Activated CD8-positive, alpha-beta T cell treated with anti-CD3 and anti-CD28 coated beads for 36 hours (primary cell): ENCODE data around the gene CX3CL1. TPM values are rescaled to one million over a fixed set of nuclear protein-coding genes. Genes with fewer than 3 reads are reported as not detected.
"Not testable (repeated sequence)": the region's sequence is repeated elsewhere in the genome, so short reads cannot be mapped to it uniquely, and the experiment has no call there.

Experiments
- ATAC-seq: fragments of 200-7000 bp; cut with Tn5 transposase; one replicate; pipeline ENCODE4 v1.10.0; 2021; ENCODE audit warnings: mild to moderate bottlenecking, moderate library complexity
- CTCF ChIA-PET: fragments of 350-600 bp; sonication (Branson Sonifier 250); formaldehyde crosslinking; loops from one replicate; lab custom pipeline; 2021; ENCODE audit warnings: antibody characterized with exemption; lab: Charles Lee
- POLR2A ChIA-PET: fragments of 350-600 bp; sonication (Branson Sonifier 250); formaldehyde crosslinking; loops from one replicate; lab custom pipeline; 2021; ENCODE audit warnings: antibody characterized with exemption; lab: Charles Lee
- DNase-seq: peaks from one replicate; pipeline ENCODE4 v3.0.0-alpha.2; 2020
- H3K27ac Mint-ChIP-seq: one replicate; pipeline ENCODE4 v1.8.0; 2021; ENCODE audit warnings: mild to moderate bottlenecking, mixed read lengths
- H3K27me3 Mint-ChIP-seq: one replicate; pipeline ENCODE4 v1.8.0; 2021; ENCODE audit warnings: mixed read lengths
- H3K36me3 Mint-ChIP-seq: one replicate; pipeline ENCODE4 v1.8.0; 2021; ENCODE audit warnings: low read depth, mixed read lengths
- H3K4me1 Mint-ChIP-seq: one replicate; pipeline ENCODE4 v1.8.0; 2021; ENCODE audit warnings: low read depth, mixed read lengths
- H3K4me3 Mint-ChIP-seq: one replicate; pipeline ENCODE4 v1.8.0; 2021; ENCODE audit warnings: mild to moderate bottlenecking, moderate library complexity, mixed read lengths
- H3K9me3 Mint-ChIP-seq: one replicate; pipeline ENCODE4 v1.8.0; 2021; ENCODE audit warnings: mixed read lengths
- intact Hi-C: fragments of 100-400 bp; cut with micrococcal nuclease; formaldehyde crosslinking; loops from one replicate; pipeline ENCODE4 v1.10.0; 2022
- total RNA-seq, 2 experiments: library from RNA; stranded (reverse); gene quantifications; one replicate each; pipeline ENCODE4 v1.2.3, GENCODE V29; 2021
- TF ChIP-seq, protein P1 (sequence below): fragments of 200-600 bp; IDR thresholded peaks from one replicate; pipeline ENCODE4 v1.8.0; 2022; ENCODE audit warnings: antibody characterized with exemption, mild to moderate bottlenecking

Gene CX3CL1
- total RNA-seq, 2 experiments from 2014 or later = 0.09 TPM; not detected in 1

DNA sequence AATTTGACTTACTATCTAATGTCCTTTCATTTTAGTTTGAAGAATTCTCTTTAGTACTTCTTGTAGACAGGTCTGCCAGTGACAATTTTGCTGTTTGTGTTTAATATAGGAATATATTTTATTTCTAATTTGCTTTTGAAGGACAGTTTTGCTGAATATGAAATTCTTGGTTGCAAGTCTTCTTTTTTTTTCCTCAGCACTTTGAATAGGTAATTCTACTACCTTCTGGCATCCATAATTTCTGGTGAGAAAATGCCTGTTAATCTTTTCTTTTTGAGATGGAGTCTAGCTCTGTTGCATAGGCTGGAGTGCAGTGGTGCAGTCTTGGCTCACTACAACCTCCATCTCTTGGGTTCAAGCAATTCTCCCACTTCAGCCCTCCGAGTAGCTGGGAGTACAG lies 38.9 kb upstream of the CX3CL1 start:
- H3K36me3 Mint-ChIP-seq = no peaks in the 10 kb centered on the region
- H3K4me1 Mint-ChIP-seq = peaks cover 2% of the 10 kb centered on the region
- TF ChIP-seq, protein P1, sequence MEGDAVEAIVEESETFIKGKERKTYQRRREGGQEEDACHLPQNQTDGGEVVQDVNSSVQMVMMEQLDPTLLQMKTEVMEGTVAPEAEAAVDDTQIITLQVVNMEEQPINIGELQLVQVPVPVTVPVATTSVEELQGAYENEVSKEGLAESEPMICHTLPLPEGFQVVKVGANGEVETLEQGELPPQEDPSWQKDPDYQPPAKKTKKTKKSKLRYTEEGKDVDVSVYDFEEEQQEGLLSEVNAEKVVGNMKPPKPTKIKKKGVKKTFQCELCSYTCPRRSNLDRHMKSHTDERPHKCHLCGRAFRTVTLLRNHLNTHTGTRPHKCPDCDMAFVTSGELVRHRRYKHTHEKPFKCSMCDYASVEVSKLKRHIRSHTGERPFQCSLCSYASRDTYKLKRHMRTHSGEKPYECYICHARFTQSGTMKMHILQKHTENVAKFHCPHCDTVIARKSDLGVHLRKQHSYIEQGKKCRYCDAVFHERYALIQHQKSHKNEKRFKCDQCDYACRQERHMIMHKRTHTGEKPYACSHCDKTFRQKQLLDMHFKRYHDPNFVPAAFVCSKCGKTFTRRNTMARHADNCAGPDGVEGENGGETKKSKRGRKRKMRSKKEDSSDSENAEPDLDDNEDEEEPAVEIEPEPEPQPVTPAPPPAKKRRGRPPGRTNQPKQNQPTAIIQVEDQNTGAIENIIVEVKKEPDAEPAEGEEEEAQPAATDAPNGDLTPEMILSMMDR = no peak
- CTCF ChIA-PET = no interaction called here
- no peak overlapping the region for H3K4me3 Mint-ChIP-seq
- POLR2A ChIA-PET = no interaction called here
- no peak overlapping the region for H3K27ac Mint-ChIP-seq
- H3K9me3 Mint-ChIP-seq = peaks cover 4% of the 10 kb centered on the region
- intact Hi-C loops = no loop called here
- DNase-seq (no peak), ATAC-seq (no peak)
- peaks cover 3% of the 10 kb centered on the region for H3K27me3 Mint-ChIP-seq

GRCh38 chr16:57335366-57335765 lies 36.9 kb upstream of the CX3CL1 start:
- no peak for ATAC-seq
- Mint-ChIP-seq H3K4me1 (peaks cover 11% of the 10 kb centered on the region), H3K9me3 (peaks cover 4% of the 10 kb centered on the region), H3K27ac (no peak overlapping the region), H3K27me3 (peaks cover 5% of the 10 kb centered on the region), H3K36me3 (no peaks in the 10 kb centered on the region), H3K4me3 (no peak overlapping the region)
- no peak for DNase-seq
- CTCF ChIA-PET = interaction anchor here (0.6 to 1.7 kb wide), 2 partner anchors 35 to 81 kb away, joined by 3 to 4 read pairs; no protein-coding TSS in a partner anchor
- intact Hi-C loops = no loop called here
- POLR2A ChIA-PET = no interaction called here
- TF ChIP-seq, protein P1 = no peak

GRCh38 chr16:57341062-57341440 lies 31.2 kb upstream of the CX3CL1 start:
- Mint-ChIP-seq H3K27me3 (peaks cover 17% of the 10 kb centered on the region), H3K4me1 (peaks cover 17% of the 10 kb centered on the region), H3K27ac (no peak overlapping the region), H3K36me3 (no peaks in the 10 kb centered on the region), H3K4me3 (no peak overlapping the region), H3K9me3 (no peaks in the 10 kb centered on the region)
- ChIA-PET CTCF (no interaction called here), POLR2A (no interaction called here)
- intact Hi-C loops = no loop called here
- ATAC-seq (no peak), DNase-seq (no peak)
- TF ChIP-seq, protein P1 = no peak

DNA sequence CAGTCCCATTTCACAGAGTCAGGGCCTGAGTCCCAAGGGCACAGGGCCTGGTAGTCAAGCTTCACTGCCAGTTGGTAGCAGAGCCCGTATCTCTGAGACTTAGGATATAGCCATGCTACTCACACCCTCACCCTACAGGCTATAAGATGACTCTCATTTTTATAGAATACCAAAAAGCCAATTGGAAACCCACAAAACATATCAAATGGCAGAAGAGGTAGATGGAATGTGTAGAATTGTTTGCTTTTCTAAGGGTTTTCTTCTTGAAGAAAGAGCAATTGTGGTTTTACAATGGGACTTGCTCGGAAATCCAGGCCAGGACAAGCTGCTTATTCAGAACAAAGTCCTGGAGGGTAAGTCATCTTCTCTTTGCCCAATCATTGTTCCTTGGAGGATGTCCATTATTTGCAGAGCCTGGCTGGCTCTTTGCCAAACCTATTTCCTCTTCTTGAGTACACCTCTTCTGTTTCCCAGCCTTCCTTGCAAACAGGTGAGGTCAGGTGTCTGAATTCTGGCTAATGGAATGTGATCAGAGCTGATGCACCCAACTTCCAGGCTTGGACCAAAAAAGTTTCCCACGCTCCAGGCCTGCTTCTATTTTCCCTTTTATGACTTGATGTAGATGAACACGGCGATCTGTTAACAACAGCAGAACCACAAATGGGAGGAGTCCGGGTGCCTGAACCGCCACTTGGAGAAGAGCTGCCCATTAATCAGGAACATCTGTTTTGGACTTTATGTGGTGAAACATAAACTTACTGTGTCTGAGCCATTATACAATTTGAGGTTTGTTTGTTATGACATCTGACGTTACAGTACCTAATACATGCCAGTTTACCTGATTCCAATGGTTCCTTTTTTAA lies 30.6 kb upstream of the CX3CL1 start:
- POLR2A ChIA-PET = interaction anchor here (1.0 kb wide), 1 partner anchor 41 kb away, joined by 3 read pairs; no protein-coding TSS in a partner anchor
- Mint-ChIP-seq H3K27me3 (peaks cover 19% of the 10 kb centered on the region), H3K4me1 (peaks cover 17% of the 10 kb centered on the region), H3K9me3 (no peaks in the 10 kb centered on the region), H3K4me3 (no peak overlapping the region), H3K27ac (no peak overlapping the region), H3K36me3 (no peaks in the 10 kb centered on the region)
- CTCF ChIA-PET = no interaction called here
- intact Hi-C loops = no loop called here
- DNase-seq (no peak), ATAC-seq (no peak)
- TF ChIP-seq, protein P1 = no peak

DNA sequence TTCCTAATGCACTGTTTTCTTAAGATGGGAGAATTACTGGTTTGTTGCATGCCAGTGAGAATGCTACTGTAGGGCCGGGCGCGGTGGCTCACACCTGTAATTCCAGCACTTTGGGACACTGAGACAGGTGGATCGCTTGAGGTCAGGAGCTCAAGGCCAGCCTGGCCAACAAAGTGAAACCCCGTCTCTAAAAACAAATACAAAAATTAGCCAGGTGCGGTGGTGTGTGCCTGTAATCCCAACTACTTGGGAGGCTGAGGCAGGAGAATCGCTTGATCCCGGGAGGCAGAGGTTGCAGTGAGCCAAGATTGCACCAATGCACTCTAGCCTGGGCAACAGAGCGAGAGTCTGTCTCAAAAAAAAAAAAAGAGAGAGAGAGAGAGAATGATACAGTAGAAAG lies 29.7 kb upstream of the CX3CL1 start:
- H3K27ac Mint-ChIP-seq, intact Hi-C loops, H3K36me3 Mint-ChIP-seq, DNase-seq, CTCF ChIA-PET, H3K4me3 Mint-ChIP-seq, ATAC-seq, H3K9me3 Mint-ChIP-seq: not testable (repeated sequence)
- peaks cover 26% of the 10 kb centered on the region for H3K27me3 Mint-ChIP-seq
- POLR2A ChIA-PET = interaction anchor here (1.0 kb wide), 1 partner anchor 42 kb away, joined by 3 read pairs; no protein-coding TSS in a partner anchor
- peaks cover 17% of the 10 kb centered on the region for H3K4me1 Mint-ChIP-seq
